Activated gamma-delta T cell treated with anti-CD3 and anti-CD28 coated beads, Interleukin-2, amount 50 U/mL, for 16 hours (primary cell): Measurements from ENCODE around the gene SLC9C2.
"Not testable (repeated sequence)": the region's sequence is repeated elsewhere in the genome, so short reads cannot be mapped to it uniquely, and the experiment has no call there.

Experiments used
- DNase-seq: peaks from one replicate; pipeline ENCODE4 v3.0.0-alpha.2; 2020; ENCODE audit warnings: low read depth

SLC9C2 gene

DNA sequence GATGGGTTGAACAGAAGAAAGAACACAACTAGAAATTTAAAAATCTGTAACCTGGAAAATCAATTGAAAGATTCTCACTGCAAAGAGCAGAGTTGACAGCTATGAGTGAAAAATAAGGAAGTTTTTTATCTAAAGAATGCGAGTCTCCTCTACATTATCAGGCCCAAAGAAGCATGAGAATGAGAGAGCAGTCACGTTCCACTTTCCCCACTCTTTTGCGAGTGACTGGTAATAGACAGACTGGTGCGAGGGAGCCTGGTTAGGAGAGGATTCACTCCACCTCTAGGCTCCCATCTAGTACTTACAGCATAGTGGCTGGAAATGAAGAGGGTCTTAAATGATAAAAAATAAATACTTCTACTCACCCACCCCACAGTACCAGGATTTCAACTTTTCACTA, 73.8 kb downstream of the SLC9C2 start:
- DNase-seq = no peak

DNA sequence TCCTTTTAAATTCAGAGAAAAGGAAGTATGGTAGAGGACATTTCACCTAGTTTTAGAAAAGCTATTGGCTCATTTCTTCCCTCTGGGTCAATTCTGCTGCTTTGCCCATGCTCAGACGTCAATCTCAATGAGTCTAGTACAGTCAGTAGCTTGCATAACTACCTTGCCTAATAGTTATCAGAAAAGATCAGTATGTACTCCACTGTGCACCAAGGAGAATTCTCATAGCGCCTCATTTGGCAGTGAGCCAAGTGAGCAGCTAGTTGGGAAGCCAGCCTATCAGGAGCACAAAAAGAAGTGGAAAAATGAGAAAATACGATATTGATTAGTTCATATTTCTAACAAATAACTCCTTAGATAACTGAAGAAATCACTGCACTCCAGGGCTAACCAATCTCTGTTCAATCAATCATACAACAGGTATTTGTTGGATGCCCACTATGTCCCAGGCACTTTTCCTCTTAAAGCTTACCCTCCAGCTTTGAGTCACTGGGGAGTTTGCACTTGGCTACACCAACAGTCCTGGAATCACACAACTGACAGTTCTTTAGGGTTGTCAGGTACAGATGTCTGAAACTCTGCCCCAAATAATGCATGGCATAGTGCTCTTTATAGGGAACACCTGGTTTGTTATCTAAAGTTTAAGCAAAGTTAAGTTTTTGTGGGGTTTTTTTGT, 75.6 kb downstream of the SLC9C2 start:
- DNase-seq = no peak

DNA sequence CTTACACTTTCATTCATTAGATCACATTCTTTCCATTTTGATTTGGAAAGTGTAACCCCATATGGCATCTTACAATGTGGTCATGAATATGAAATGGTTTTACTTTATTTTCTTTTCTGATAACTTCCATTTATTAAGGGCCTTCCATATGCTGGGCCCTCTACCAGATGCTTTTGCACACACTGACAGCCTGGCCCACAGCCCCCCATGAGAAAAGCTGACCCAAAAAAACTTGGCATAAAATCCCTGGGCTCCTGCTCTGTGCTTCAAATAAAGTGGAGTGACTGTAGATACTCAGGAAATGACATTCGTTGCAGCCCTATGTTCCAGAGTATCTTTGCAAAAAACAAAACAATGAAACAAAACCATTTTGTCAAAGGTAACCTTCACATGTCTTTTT, 76.9 kb downstream of the SLC9C2 start:
- DNase-seq = no peak

DNA sequence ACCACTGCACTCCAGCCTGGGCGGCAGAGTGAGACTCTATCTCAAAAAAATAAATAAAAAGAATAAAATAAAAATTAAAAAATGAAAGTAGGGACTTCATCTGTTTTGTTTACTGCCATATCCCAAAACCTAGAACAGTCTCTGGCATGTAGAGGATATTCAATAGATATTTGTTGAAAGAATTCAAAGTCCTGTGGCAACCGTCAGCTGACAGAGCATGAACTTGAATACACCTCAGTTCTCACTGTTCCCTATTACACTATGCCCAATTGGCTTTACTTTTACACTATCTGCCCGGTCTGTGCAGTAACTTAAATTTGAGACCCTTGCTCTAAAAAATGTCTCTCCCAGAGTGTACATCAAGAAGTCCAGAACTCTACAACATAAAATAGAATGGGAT, 79.5 kb downstream of the SLC9C2 start:
- DNase-seq = no peak

DNA sequence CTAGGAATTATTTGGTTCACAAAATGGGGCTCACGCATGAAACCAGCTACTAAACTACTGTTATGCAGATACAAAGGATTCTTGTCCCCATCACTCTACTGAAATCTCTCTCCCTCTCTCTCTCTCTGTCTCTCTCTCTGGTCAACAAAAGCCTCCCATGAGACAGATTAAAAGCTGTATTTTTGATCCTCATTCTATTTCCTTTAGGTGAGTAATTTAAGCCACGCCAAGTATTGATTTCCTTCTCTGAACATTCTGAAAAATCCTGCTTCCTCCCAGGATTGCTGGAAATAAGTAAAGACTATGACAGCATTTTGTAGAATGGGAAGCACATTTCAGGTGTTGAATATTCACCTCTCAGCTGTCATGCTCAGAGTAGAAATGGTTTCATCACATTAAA, 82.1 kb downstream of the SLC9C2 start:
- DNase-seq = no peak

DNA sequence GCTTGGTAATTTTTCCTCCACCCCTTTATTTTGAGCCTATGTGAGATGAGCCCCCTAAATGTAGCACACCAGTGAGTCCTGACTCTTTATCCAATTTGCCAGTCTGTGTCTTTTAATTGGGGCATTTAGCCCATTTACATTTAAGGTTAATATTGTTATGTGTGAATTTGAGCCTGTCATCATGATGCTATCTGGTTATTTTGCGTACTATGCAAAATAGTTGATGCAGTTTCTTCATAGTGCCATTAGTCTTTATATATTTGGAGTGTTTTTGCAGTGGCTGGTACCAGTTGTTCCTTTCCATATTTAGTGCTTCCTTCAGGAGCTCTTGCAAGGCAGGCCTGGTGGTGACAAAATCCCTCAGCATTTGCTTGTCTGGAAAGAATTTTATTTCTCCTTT, 88.4 kb downstream of the SLC9C2 start:
- not testable (repeated sequence) for DNase-seq

DNA sequence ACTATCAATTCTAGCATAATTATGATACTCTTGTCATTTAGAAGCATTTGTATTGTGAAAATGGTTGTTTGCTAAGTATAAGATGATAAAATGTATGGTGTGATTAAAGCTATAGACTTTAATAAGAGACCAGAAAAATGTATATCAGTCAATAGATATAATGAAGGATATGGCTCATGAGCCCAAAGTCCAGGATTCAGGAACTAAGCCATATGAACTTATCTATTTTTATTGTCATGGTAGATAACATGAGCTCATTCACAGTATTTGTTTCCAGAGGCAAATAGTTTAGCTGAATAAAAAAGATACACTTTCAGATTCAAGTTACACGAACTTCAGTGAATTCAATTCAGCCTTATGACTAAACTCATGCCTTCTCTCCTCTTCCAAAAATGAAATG, 93.1 kb downstream of the SLC9C2 start:
- no peak for DNase-seq

DNA sequence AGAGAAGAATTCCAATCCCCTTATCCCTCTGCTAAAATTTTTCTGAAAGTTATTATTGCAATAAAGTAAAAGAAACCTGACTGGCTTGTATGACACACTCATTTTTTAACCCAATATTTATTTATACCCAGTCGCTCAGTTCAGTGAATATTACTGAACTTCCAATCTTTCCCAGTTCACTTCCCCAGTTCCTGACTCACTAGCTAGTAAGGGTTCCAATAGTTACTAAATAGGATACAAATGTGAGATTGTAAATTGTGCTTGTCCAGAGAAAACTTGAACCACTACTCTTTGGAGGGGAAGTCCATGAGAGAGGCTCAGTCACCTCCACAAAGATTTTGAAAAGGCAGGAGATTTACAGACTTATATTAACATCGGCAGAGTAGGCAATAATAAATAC, 94.3 kb downstream of the SLC9C2 start:
- no peak for DNase-seq

DNA sequence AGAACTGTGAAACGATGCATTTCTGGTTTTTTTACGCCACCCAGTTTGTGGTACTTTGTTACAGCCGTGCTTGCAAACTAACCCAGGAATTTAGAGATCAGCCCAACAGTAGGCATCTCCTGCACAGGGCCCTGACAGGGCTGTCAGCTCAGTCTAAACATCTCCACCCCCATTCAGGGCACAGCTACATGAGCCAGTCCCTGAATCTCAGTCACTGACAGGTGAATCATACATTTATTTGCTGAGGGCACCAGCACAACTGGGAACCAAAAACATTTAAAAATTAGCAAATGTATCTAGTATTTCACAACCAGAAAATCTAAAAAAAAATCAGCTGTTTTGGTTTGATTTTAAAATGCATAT, 95.0 kb downstream of the SLC9C2 start:
- no peak for DNase-seq

DNA sequence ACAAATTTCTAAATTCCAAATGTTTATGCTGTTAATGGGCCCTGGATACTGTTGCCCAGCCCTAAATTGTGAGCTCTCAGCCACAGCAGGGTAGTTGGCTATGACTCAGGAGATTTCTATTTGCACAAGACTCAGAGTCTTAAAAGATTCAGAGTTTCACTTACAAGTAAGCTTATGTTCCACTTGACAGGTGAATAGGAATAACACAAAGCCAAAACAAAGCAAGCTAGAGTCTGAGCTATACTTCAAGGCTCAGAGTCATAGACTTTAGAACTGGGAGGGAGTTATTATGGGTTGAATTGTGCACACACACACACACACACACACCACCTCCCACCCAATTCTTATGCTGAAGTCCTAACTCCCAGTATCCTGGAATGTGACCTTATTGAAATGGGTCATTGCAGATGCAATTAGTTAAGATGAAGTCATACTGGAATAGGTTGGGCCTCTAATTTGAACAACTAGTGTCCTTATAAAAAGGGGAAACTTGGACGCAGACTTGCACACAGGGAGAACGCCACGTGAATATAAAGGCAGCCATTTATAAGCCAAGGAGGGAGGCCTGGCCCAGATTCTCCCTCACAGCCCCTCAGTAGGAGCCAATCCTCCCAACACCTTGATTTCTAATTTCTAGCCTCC, 95.5 kb downstream of the SLC9C2 start:
- DNase-seq = no peak

DNA sequence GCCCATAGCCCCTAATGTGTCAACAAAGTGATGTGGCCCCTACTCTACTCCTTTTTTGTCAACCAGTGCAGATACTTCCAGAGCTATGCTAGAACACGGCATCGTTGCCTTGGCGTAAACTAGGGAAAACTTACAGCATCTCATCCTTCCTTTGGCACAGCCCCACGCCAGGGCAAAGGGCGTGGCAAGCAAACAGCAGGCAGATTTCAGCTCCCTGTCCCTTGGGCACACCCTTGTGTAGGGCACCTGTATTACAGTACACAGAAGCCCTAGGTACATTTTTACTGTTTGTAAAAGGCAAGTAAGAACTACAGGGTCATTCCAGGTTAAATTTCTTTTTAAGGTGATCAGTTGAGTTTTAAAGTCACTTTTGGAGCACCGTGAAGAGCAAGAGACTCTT, 96.4 kb downstream of the SLC9C2 start:
- DNase-seq = no peak

DNA sequence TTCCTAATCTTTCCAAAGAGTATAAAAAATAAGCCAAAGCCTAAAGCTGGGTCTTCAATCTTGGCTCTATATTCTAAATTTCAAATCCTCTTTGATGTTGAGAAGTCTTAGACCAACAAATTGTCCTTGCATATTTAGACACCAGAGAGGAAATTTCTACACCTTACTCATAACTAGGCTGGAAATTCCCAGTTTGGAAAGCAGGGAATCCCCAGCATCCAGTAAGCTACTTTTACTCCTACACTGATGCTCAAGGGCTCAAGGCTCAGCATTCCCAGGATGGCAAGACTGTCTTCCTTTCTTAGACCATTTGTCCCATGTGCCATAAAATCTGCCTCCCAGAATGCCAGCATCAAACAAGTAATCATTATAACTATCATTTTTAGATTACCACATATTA, 97.5 kb downstream of the SLC9C2 start:
- no peak for DNase-seq

DNA sequence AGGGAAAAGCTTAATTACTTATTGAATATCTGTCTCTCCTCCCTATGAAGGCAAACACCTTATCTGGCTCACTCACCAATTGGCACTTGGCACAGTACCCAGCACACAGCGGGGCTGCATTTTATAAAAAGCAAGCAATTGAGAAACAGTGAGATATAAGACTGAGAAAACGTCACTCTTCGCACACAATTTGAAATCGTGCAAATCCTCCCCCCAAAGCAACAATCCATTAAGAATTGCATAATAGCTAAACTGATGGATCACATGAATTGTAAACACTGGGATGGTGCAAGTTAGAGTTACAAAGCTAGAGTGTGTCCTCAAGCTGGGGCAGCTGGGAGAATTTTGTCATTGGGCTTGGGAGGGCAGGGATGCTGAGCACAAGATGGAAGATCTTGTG, 98.6 kb downstream of the SLC9C2 start:
- no peak for DNase-seq

DNA sequence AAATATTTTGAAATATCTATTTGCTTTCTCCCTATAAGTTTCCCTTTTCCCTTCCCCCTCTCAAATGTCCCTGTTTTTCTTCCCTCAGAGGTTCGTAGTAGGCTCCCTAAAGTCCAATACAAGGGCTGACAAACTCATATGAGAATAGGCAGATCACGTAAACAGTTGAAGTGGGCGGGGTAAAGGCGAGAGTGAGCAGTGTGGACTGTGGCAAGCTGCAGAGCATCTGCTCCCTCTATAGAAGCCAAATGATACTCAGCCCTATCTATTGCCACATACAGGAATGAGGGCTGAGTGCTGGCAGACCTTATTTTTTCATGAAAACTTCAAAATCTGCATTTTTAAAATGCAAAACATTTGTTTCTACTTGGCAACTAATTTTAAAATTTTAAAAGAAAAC, 99.5 kb downstream of the SLC9C2 start:
- no peak for DNase-seq

DNA sequence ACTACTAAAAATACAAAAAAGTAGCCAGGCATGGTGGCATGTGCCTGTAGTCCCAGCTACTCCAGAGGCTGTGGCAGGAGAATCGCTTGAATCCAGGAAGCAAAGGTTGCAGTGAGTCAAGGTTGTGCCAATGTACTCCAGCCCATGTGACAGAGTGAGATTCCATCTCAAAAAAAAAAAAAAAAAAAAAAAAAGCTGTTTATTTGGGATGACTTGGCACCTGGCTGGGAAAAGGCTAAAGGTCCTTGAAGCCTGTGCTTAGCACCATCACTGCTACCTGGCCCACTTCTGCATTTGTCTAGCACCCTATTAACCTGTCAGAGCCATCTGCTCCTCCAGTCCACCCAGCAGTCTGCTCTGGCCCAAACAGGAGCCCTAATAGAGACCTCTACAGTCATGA, 100.8 kb downstream of the SLC9C2 start:
- DNase-seq = no peak

DNA sequence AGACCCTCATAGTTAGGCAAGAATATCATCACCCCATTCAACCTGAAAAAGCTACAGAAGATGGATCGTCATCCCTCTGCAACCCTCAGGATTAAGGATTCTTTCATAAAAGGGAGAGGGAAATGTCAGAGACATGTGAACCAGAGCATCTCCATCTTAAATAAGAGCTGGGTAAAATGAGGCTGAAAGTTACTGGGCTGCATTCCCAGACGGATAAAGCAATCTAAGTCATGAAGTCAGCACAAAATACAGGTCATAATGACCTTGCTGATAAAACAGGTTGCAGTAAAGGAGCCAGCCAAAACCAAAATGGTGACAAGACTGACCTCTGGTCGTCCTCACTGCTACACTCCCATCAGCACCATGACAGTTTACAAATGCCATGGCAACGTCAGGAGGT, 103.1 kb downstream of the SLC9C2 start:
- no peak for DNase-seq

DNA sequence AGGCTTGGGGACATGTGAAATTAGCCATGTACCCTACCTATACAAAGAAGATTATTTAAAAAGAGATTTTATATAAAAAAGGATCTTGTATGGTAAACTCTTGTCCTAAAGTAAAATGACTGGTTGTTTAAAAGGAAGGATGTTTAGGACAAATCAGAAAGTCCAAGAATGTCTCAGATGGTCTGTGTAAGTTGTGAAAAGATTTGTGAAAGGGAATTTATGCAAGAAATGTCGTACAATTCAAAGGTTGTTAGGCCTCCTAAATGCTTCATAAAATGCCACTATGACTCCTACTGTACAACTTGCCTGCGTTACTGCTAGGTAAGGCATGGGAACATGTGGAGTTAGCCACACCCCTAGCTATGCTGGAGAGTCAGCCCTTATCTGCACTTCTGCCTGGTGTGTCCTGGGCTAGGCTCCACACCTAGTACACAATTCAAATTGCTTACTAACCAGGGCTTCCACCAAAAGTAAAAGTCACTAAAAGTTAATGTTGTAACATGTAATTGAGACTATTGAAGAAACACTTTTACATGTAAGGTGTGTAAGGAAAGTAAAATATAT, 106.0 kb downstream of the SLC9C2 start:
- no peak for DNase-seq

DNA sequence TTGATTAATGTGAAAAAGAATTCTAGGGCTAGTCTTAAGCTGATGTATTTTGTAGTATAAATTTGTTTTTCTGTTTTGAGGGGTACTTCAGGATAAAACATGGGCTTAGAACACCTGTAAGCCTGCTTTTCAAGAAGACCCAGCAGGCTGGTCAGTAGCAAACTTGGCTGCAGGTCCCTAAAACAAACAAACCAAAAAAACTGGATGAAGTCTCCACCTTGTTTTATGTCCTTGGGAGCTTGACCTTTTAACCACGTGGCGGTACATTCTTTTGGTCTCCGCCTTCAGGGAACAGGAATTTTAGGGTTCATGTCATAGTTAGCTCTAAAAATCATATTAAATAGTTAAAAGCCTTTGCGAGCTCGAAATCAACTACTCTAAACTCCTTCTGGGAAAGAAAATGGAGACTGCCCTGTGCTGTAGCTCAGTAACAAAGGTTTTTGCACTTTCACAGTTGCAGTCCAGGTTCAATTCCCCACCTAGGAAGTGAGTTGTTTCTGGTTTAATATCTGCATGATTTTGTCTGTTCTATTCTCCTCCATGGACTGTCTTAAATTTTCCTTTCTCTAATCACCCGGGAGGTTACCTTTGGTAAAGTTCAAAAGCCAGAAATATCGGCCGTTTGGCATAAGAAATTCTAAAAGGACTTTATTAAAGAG, 107.1 kb downstream of the SLC9C2 start:
- DNase-seq = no peak

DNA sequence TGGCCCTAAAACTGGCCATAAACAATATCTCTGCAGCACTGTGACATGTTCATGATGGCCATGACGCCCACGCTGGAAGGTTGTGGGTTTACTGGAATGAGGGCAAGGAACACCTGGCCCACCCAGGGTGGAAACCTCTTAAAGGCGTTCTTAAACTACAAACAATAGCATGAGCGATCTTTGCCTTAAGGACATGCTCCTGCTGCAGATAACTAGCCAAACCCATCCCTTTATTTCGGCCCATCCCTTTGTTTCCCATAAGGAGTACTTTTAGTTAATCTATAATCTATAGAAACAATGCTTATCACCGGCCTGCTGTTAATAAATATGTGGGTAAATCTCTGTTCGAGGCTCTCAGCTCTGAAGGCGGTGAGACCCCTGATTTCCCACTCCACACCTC, 109.7 kb downstream of the SLC9C2 start:
- DNase-seq = not testable (repeated sequence)

DNA sequence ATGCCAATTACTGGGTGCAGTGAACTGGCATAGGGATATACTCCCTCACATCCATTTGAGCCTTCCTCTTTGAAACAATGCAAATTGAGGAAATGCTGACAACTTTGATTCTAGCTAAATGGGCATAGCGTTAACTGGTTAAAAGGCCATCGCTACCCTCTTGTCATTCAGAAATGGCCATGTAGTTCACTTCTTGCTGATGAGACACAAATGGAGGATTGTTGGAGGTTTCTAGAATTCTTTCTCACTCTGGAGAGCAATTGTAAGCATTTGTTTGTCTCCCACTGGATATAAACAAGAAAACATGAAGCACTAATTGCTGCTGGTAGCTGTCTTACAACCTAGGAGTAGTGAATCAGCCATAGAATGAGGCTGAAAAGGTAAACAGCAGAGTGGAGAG, 111.4 kb downstream of the SLC9C2 start:
- DNase-seq = no peak

DNA sequence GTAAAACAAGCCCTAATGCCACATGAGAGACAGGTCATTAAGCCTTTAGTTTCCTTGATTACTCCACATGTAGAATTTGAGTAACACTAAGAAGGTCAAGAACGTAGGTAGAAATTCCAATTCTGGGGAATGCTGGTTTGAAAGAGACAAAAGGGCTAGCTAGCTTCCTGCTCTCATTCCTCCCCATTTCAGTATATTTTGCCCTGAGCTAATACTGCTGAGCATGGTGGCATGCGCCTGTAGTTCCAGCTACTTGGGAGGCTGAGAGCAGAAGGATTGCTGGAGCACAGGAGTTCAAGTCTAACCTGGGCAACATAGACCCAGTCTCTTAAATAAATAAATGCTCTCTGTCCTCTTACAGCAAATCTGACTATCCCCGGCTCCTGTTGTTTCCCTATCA, 112.9 kb downstream of the SLC9C2 start:
- DNase-seq = no peak

DNA sequence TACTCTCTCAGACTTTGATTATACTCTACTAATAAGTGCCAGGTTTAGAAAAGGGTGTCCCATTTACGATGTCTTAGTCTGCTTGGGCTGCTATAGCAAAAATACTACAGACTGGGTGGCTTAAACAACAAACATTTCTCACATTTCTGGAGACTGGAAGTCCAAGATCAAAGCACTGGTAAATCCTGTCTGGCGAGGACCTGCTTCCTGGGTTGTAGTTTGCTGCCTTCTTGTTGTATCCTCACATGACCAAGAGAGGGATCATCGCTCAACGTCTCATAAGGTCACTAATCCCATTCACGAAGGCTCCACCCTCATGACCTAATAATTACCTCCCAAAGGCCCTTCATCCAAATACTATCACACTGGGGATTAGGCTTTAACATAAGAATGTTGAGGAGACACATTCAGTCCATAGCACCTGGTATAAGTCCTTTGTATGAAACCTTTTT, 113.7 kb downstream of the SLC9C2 start:
- DNase-seq = no peak

DNA sequence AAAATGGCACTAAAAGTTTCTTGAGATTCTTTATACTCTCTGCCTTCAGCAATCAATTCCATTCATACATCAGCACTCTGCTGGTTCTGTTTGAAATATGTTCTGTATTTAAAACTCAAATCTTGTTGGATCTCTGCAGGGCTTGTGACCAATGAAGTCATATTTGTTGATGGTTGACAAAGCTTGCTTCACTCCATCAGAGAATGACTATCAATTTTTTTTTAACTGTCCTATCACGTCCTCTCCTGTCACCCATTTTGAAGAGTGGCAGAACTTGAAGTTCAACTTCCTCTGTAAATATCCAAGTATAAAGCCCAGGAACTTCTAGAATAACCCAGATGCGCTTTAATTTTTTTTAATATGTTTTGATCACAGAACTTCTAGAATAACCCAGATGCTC, 114.9 kb downstream of the SLC9C2 start:
- no peak for DNase-seq
